ENCODE measurements around the gene RAB30. TPM values are rescaled to one million over a fixed set of nuclear protein-coding genes. Genes with fewer than 3 reads are reported as not detected.
"Not testable (repeated sequence)": the region's sequence is repeated elsewhere in the genome, so short reads cannot be mapped to it uniquely, and the experiment has no call there.

RAB30 gene
- total RNA-seq, 4 donors from 2014 or later, result 14.1 to 38.1 (median 24.4) TPM

DNA sequence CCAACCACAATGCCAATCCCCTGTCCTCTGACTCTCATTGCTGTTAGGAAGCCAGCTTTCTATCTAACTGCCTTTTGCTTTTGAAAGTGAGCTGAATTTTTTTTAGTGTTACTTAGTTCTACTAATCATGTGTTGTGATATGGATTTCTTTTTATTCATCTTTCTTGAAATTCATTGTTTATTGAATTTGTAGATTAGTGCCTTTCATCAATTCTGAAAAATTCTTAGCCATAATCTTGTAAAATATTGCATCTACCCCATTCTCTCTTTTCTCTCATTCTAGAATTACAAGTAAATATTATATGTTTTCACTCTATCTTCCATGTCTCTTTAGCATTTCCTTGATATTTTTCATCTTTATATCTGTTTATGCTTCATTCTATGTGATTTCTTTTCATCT is 122.3 kb downstream of the RAB30 start:
- Histone ChIP-seq H3K27ac (no peak overlapping the region), H3K9me3 (peaks cover 3% of the 10 kb centered on the region), H3K4me3 (no peak overlapping the region), H3K27me3 (no peaks in the 10 kb centered on the region), H3K4me1 (no peaks in the 10 kb centered on the region), H3K36me3 (no peaks in the 10 kb centered on the region)
- DNase-seq (ENCODE audit: low spot score in 2 of 2), result no peak
- no peak for TF ChIP-seq EP300 (IDR thresholded peaks at IDR 0.05)
- no peak for TF ChIP-seq POLR2A (IDR thresholded peaks at IDR 0.05)
- TF ChIP-seq, protein P1, sequence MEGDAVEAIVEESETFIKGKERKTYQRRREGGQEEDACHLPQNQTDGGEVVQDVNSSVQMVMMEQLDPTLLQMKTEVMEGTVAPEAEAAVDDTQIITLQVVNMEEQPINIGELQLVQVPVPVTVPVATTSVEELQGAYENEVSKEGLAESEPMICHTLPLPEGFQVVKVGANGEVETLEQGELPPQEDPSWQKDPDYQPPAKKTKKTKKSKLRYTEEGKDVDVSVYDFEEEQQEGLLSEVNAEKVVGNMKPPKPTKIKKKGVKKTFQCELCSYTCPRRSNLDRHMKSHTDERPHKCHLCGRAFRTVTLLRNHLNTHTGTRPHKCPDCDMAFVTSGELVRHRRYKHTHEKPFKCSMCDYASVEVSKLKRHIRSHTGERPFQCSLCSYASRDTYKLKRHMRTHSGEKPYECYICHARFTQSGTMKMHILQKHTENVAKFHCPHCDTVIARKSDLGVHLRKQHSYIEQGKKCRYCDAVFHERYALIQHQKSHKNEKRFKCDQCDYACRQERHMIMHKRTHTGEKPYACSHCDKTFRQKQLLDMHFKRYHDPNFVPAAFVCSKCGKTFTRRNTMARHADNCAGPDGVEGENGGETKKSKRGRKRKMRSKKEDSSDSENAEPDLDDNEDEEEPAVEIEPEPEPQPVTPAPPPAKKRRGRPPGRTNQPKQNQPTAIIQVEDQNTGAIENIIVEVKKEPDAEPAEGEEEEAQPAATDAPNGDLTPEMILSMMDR (IDR thresholded peaks at IDR 0.05), result no peak
- TF ChIP-seq POLR2AphosphoS5 (IDR thresholded peaks at IDR 0.05), result no peak

DNA sequence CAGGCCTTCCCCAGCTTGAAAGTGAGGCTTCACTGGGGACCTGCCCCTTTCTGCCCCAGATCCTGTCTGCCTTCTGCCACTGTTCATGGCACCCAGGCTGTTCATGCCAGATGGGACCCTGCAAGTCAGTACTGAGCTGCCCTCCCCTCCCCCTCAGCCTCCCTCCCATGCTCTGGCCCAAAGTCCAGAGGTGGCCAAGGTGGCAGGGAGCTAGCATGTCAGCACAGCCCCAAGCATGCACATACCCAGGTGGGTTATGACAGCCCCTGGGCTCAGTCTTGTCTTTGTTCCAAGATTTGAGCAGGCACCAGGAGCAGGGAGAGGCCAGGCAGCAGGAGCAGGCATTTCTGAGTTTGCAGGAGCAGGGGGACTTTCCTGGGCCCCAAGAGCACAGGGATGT is 126.0 kb downstream of the RAB30 start:
- no peak overlapping the region for H3K27ac ChIP-seq
- TF ChIP-seq, protein P1 (IDR thresholded peaks at IDR 0.05), result no peak
- no peak for TF ChIP-seq POLR2AphosphoS5 (IDR thresholded peaks at IDR 0.05)
- TF ChIP-seq EP300 (IDR thresholded peaks at IDR 0.05), result no peak
- no peak for TF ChIP-seq POLR2A (IDR thresholded peaks at IDR 0.05)
- no peaks in the 10 kb centered on the region for H3K36me3 ChIP-seq

DNA sequence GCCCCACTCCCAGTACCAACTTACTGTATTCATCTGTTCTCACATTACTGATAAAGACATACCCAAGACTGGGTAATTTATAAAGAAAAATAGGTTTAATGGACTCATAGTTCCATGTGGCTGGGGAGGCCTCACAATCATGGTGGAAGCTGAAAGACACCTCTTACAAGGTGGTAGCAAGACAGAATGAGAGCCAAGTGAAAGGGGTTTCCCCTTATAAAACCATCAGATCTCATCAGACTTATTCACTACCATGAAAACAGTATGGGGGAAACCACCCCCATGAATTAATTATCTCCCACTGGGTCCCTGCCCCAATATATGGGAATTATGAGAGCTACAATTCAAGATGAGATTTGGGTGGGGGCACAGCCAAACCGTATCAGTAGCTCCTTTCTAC is 126.7 kb downstream of the RAB30 start:
- H3K36me3 ChIP-seq; H3K9me3 ChIP-seq; H3K27me3 ChIP-seq; H3K4me3 ChIP-seq; H3K27ac ChIP-seq; DNase-seq (ENCODE audit: low spot score in 2 of 2); H3K4me1 ChIP-seq: not testable (repeated sequence)
- WGBS, result 71% methylated on average over 1 of the region's 1 CpG

More for the DNA sequence above, 126.0 kb downstream of the RAB30 start:
- DNase-seq (ENCODE audit: low spot score in 2 of 2), result no peak
- Histone ChIP-seq H3K4me1 (no peaks in the 10 kb centered on the region), H3K9me3 (peaks cover 4% of the 10 kb centered on the region), H3K4me3 (no peak overlapping the region), H3K27me3 (no peaks in the 10 kb centered on the region)

DNA sequence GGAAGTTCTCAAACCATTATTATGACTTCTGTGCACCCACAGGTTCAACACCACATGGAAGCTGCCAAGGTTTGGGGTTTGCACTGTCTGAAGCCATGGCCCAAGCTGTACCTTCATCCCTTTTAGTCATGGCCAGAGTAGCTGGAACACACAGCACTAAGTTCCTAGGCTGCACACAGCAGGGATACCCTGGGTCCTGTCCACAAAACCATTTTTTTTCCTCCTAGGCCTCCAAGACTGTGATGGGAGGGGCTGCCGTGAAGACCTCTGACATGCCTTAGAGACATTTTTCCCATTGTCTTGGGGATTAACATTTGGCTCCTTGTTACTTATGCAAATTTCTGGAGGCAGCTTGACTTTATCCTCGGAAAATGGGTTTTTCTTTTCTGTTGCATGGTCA is 127.5 kb downstream of the RAB30 start:
- no peak for TF ChIP-seq POLR2AphosphoS5 (IDR thresholded peaks at IDR 0.05)
- no peak for TF ChIP-seq POLR2A (IDR thresholded peaks at IDR 0.05)
- no peak for TF ChIP-seq EP300 (IDR thresholded peaks at IDR 0.05)
- TF ChIP-seq, protein P1 (IDR thresholded peaks at IDR 0.05), result no peak
- WGBS, result 83% methylated on average over 2 of the region's 2 CpGs
- no peak overlapping the region for H3K4me3 ChIP-seq
- DNase-seq (ENCODE audit: low spot score in 2 of 2), result no peak
- H3K27ac ChIP-seq, result no peak overlapping the region
- H3K27me3 ChIP-seq, result no peaks in the 10 kb centered on the region
- H3K4me1 ChIP-seq, result no peaks in the 10 kb centered on the region
- H3K36me3 ChIP-seq, result no peaks in the 10 kb centered on the region
- peaks cover 4% of the 10 kb centered on the region for H3K9me3 ChIP-seq

DNA sequence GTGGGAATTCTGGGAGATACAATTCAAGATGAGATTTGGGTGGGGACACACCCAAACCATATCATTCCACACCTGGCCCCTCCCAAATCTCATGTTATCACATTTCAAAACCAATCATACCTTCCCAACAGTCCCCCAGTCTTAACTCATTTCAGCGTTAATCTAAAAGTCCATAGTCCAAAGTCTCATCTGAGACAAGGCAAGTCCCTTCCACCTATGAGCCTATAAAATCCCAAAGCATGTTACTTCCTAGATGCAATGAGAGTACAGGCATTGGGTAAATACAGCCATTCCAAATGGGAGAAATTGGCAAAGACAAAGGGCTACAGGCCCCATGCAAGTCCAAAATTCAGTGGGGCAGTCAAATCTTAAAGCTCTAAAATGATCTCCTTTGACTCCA is 128.3 kb downstream of the RAB30 start:
- H3K4me3 ChIP-seq; H3K27ac ChIP-seq; H3K36me3 ChIP-seq; H3K4me1 ChIP-seq; H3K9me3 ChIP-seq; DNase-seq (ENCODE audit: low spot score in 2 of 2); H3K27me3 ChIP-seq: not testable (repeated sequence)
- 100% methylated on average over 1 of the region's 1 CpG for WGBS

DNA sequence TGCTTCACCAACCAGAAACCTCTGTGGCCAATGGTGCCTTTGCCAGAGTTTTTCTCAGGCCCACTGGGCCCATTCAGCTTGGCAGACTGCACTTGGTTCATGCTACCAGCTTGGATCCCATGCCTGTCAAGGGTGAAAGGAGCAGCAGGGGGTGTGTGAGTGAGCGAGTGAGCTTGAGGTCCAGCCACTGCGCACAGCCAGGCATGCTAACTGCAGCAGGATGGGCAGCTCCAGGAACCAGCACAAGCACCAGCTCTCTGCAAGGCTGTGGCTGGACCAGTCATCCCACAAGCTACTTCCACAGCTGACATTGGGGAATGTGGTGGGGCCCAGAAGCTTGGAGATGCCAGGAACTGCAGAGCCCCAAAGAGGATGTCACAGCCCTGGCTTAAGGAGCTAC is 129.3 kb downstream of the RAB30 start:
- Histone ChIP-seq H3K27ac (no peak overlapping the region), H3K4me3 (no peak overlapping the region), H3K4me1 (no peaks in the 10 kb centered on the region), H3K9me3 (peaks cover 4% of the 10 kb centered on the region), H3K36me3 (no peaks in the 10 kb centered on the region), H3K27me3 (no peaks in the 10 kb centered on the region)
- no peak for TF ChIP-seq POLR2AphosphoS5 (IDR thresholded peaks at IDR 0.05)
- no peak for TF ChIP-seq POLR2A (IDR thresholded peaks at IDR 0.05)
- no peak for TF ChIP-seq EP300 (IDR thresholded peaks at IDR 0.05)
- TF ChIP-seq, protein P1 (IDR thresholded peaks at IDR 0.05), result no peak
- no peak for DNase-seq (ENCODE audit: low spot score in 2 of 2)
- WGBS, result 100% methylated on average over 1 of the region's 2 CpGs

Measured in suprapubic skin (tissue), 4 donors.